HepG2 (cell line): ENCODE measurements around the gene ANKZF1. TPM values are rescaled to one million over a fixed set of nuclear protein-coding genes. Genes with fewer than 3 reads are reported as not detected.

Experiments
- ATAC-seq: fragments of 200-7000 bp; cut with Tn5 transposase; 3 replicates; pipeline ENCODE4 v1.9.1; 2020; ENCODE audit warnings: mild to moderate bottlenecking, moderate library complexity
- BruUV-seq: library from RNA; stranded (reverse); fragments of 400-500 nt; replicated peaks from 2 replicates; lab custom pipeline; 2021; lab: Mats Ljungman, UMichigan
- CTCF ChIA-PET: fragments of 300-600 bp; formaldehyde crosslinking; extraction: SDS; loops from one replicate; lab custom pipeline; 2021; ENCODE audit warnings: low total read pairs, inconsistent platforms, low intra/inter-chr PET ratio; lab: Yijun Ruan, JAX
- POLR2A ChIA-PET: fragments of 350-600 bp; sonication (Branson Sonifier 250); formaldehyde crosslinking; loops from one replicate; lab custom pipeline; 2020; ENCODE audit warnings: antibody characterized with exemption, inconsistent platforms; lab: Yijun Ruan, JAX
- DNase-seq: peaks from one replicate; pipeline ENCODE4 v3.0.0-alpha.2; 2015; ENCODE audit warnings: low spot score
- FAIRE-seq: peaks from 3 replicates; lab custom pipeline; 2011; peaks lifted over from hg19 to GRCh38; lab: Jason Lieb, UNC
- H2AFZ ChIP-seq: one replicate; pipeline ENCODE4 v1.6.1; 2011; ENCODE audit warnings: low read length, inconsistent platforms
- H3K27ac ChIP-seq: fragments of 300-600 bp; 3 replicates; pipeline ENCODE4 v1.8.0; 2011; ENCODE audit warnings: mixed run types, mild to moderate bottlenecking, mixed read lengths, low read length, inconsistent platforms; ENCODE audit not compliant: insufficient read depth; ENCODE audit errors: extremely low read length
- H3K27me3 ChIP-seq, 2 experiments: fragments of 200-600 bp in 1 of 2; 2 replicates in 1 of 2; 3 replicates in 1 of 2; pipeline versions ENCODE4 v1.6.0 to v1.8.0; 2011; ENCODE audit warnings: low read length in 2 of 2, mild to moderate bottlenecking in 2 of 2, moderate library complexity in 2 of 2, inconsistent platforms in 1 of 2; ENCODE audit not compliant: insufficient read depth in 2 of 2, control insufficient read depth in 1 of 2
- H3K36me3 ChIP-seq, 2 experiments: fragments of 200-600 bp in 1 of 2; replicated peaks in 1 of 2; 2 replicates in 1 of 2; 3 replicates in 1 of 2; pipeline versions ENCODE4 v1.5.1 to v1.8.0; 2011; ENCODE audit warnings: low read length in 2 of 2, inconsistent platforms in 1 of 2; ENCODE audit not compliant: insufficient read depth in 2 of 2, control insufficient read depth in 1 of 2
- H3K4me1 ChIP-seq: 2 replicates; pipeline ENCODE4 v1.5.1; 2012; ENCODE audit warnings: low read length, inconsistent platforms; ENCODE audit not compliant: insufficient read depth
- H3K4me2 ChIP-seq: 2 replicates; pipeline ENCODE4 v1.6.0; 2011; ENCODE audit warnings: low read depth, low read length, inconsistent platforms
- H3K4me3 ChIP-seq, 3 experiments: fragments of 200-600 bp in 1 of 3; sonication (generic), shearing (Covaris generic) in 1 of 3; replicated peaks in 1 of 3; 2 replicates each; pipeline ENCODE4 v1.5.1; 2011 to 2016; ENCODE audit warnings: low read length in 3 of 3, inconsistent platforms in 2 of 3, low read depth in 2 of 3, mild to moderate bottlenecking in 2 of 3, control low read depth in 1 of 3, mixed read lengths in 1 of 3; ENCODE audit not compliant: insufficient read depth in 1 of 3
- H3K79me2 ChIP-seq: one replicate; pipeline ENCODE4 v1.6.1; 2011; ENCODE audit warnings: low read length, inconsistent platforms; ENCODE audit not compliant: insufficient read depth
- H3K9ac ChIP-seq: 2 replicates; pipeline ENCODE4 v1.6.0; 2011; ENCODE audit warnings: mild to moderate bottlenecking, low read depth, low read length, inconsistent platforms; ENCODE audit not compliant: insufficient read depth
- H3K9me3 ChIP-seq: 2 replicates; pipeline ENCODE4 v1.5.1; 2012; ENCODE audit warnings: mild to moderate bottlenecking, low read length
- H4K20me1 ChIP-seq: 2 replicates; pipeline ENCODE4 v1.6.0; 2011; ENCODE audit warnings: inconsistent platforms, mild to moderate bottlenecking, low read length, moderate library complexity; ENCODE audit not compliant: insufficient read depth
- CENPT ChIP-seq: sonication (generic); formaldehyde crosslinking; IDR thresholded peaks from 2 replicates; pipeline ENCODE4 v1.8.0; 2022; ENCODE audit warnings: low read depth, mild to moderate bottlenecking, moderate library complexity, missing genetic modification reagents
- DNMT1 ChIP-seq: sonication (generic); formaldehyde crosslinking; IDR thresholded peaks from 2 replicates; pipeline ENCODE4 v1.5.1; 2020; ENCODE audit warnings: mild to moderate bottlenecking, missing genetic modification reagents
- NKX3-1 ChIP-seq: sonication (generic); formaldehyde crosslinking; IDR thresholded peaks from 2 replicates; pipeline ENCODE4 v1.5.0; 2020; ENCODE audit warnings: missing genetic modification reagents
- RELA ChIP-seq: sonication (generic); formaldehyde crosslinking; IDR thresholded peaks from 2 replicates; pipeline ENCODE4 v1.4.0; 2020; ENCODE audit warnings: missing genetic modification reagents
- RXRA ChIP-seq: sonication (generic); formaldehyde crosslinking; IDR thresholded peaks from 2 replicates; pipeline ENCODE4 v1.5.1; 2020; ENCODE audit warnings: missing genetic modification reagents
- SRSF1 ChIP-seq: fragments of 200-400 bp; formaldehyde crosslinking; optimal IDR thresholded peaks from 2 replicates; pipeline ENCODE3; 2017; ENCODE audit warnings: mild to moderate bottlenecking, low read depth, low read length, moderate library complexity
- SSRP1 ChIP-seq: IDR thresholded peaks from 2 replicates; pipeline ENCODE4 v1.6.1; 2016; ENCODE audit warnings: control low read depth
- ZBTB8A ChIP-seq: sonication (generic); formaldehyde crosslinking; IDR thresholded peaks from 2 replicates; pipeline ENCODE4 v1.4.0; 2020; ENCODE audit warnings: mild to moderate bottlenecking, low read depth, missing genetic modification reagents, borderline replicate concordance
- ZIK1 ChIP-seq: sonication (generic); formaldehyde crosslinking; IDR thresholded peaks from 2 replicates; pipeline ENCODE4 v1.5.0; 2020; ENCODE audit warnings: mild to moderate bottlenecking, low read depth, missing genetic modification reagents, borderline replicate concordance
- ZNF225 ChIP-seq: sonication (generic); formaldehyde crosslinking; IDR thresholded peaks from 2 replicates; pipeline ENCODE4 v1.4.0; 2020; ENCODE audit warnings: mild to moderate bottlenecking, missing genetic modification reagents
- ZNF317 ChIP-seq: sonication (generic); formaldehyde crosslinking; IDR thresholded peaks from 2 replicates; pipeline ENCODE4 v1.5.0; 2020; ENCODE audit warnings: mild to moderate bottlenecking, missing genetic modification reagents
- ZNF350 ChIP-seq: sonication (generic); formaldehyde crosslinking; IDR thresholded peaks from 2 replicates; pipeline ENCODE4 v1.4.0; 2020; ENCODE audit warnings: mild to moderate bottlenecking, low read depth, missing genetic modification reagents, borderline replicate concordance
- ZNF383 ChIP-seq: sonication (generic); formaldehyde crosslinking; IDR thresholded peaks from 2 replicates; pipeline ENCODE4 v1.4.0; 2020; ENCODE audit warnings: missing genetic modification reagents, mild to moderate bottlenecking, borderline replicate concordance
- WGBS: methylation state at CpG from one replicate; pipeline ENCODE4 v1.1.6; 2017; ENCODE audit warnings: low lambda C conversion rate; 5-methylcytosine and 5-hydroxymethylcytosine counted together
- in situ Hi-C: cut with HindIII; loops from 2 replicates; pipeline ENCODE4 v1.10.0; 2017; ENCODE audit warnings: low pct_unique_long_range_greater_than_20kb; ENCODE audit not compliant: extremely low pct_ligation_motif_present
- intact Hi-C: fragments of 100-400 bp; cut with micrococcal nuclease; formaldehyde crosslinking; loops from one replicate; pipeline ENCODE4 v1.10.0; 2022; ENCODE audit not compliant: unreplicated experiment
- polyA plus RNA-seq, 8 experiments: library from polyadenylated mRNA; depleted of rRNA in 3 of 8; stranded (reverse) in 7 of 8; unstranded in 1 of 8; fragments of >200 nt; fragmentation: Illumina TruSeq in 4 of 8; extraction: Trizol in 4 of 8; gene quantifications; 2 replicates each; pipeline versions ENCODE4 v1.2.1 to v1.2.3, GENCODE V29; 2011 to 2016; ENCODE audit warnings: low read depth in 4 of 8, missing spikeins in 1 of 8, mixed read lengths in 1 of 8; ENCODE audit not compliant: insufficient read depth in 1 of 8
- total RNA-seq, 5 experiments: library from RNA; depleted of rRNA; stranded (reverse); fragments of >200 nt; fragmentation: Illumina TruSeq; extraction: Trizol; gene quantifications; 2 replicates each; pipeline ENCODE4 v1.2.3, GENCODE V29; 2016; ENCODE audit warnings: low read depth in 1 of 5
- TF ChIP-seq, protein P1 (sequence below): IDR thresholded peaks from 2 replicates; pipeline ENCODE4 v1.6.1; 2016; ENCODE audit warnings: low read depth
- TF ChIP-seq, protein P2 (sequence below): sonication (generic); formaldehyde crosslinking; IDR thresholded peaks from 2 replicates; pipeline ENCODE4 v1.4.0; 2020; ENCODE audit warnings: mild to moderate bottlenecking, missing genetic modification reagents
- TF ChIP-seq, protein P3 (sequence below): IDR thresholded peaks from 2 replicates; pipeline ENCODE4 v1.6.1; 2016; ENCODE audit warnings: mild to moderate bottlenecking, missing biosample characterization, missing genetic modification reagents
- TF ChIP-seq, protein P4 (sequence below): IDR thresholded peaks from 2 replicates; pipeline ENCODE4 v1.6.1; 2016

The ANKZF1 gene
- total and polyA plus RNA-seq, 2 of the 13 experiments (the other 11 are each of a cell fraction or from before 2014, with no cell fraction given): 25.3 to 128 TPM

DNA sequence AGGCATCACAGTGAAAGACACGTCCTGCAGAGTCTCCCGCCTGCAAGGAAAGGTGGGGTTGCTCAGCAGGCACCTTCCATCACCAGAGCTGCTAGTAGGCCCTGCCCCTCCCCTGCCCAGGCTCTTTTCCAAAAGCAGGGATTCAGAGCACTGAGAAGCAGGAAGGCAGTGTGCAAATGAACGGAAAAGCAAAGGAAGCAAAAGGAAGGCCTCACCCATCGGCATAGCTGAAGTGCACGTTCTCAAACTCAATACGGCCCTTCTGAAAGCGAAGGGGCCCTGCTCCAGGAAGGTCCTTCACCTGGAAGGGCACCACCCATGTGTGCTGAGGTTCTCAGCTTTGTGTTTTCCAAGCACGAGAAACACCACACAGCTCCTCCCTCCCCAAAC, 16.6 kb upstream of the ANKZF1 start:
- ChIA-PET CTCF (no interaction called here), POLR2A (interaction anchor here (1.1 to 3.4 kb wide), 2 partner anchors 36 to 37 kb away, joined by 4 to 20 read pairs; partner anchors contain the start of gene CNPPD1)
- TF ChIP-seq, protein P1, sequence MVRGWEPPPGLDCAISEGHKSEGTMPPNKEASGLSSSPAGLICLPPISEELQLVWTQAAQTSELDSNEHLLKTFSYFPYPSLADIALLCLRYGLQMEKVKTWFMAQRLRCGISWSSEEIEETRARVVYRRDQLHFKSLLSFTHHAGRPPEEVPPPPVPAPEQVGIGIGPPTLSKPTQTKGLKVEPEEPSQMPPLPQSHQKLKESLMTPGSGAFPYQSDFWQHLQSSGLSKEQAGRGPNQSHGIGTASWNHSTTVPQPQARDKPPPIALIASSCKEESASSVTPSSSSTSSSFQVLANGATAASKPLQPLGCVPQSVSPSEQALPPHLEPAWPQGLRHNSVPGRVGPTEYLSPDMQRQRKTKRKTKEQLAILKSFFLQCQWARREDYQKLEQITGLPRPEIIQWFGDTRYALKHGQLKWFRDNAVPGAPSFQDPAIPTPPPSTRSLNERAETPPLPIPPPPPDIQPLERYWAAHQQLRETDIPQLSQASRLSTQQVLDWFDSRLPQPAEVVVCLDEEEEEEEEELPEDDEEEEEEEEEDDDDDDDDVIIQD (CRISPR knock-in tag): no peak
- TF ChIP-seq SRSF1 (no peak), NKX3-1 (CRISPR knock-in tag) (no peak), ZNF225 (CRISPR knock-in tag) (no peak), ZNF317 (no peak), RELA (no peak), RXRA (CRISPR knock-in tag) (no peak), SSRP1 (CRISPR knock-in tag) (no peak), DNMT1 (no peak), ZNF350 (CRISPR knock-in tag) (no peak), ZNF383 (no peak), ZBTB8A (no peak), ZIK1 (CRISPR knock-in tag) (no peak), CENPT (CRISPR knock-in tag) (no peak)
- TF ChIP-seq, protein P2, sequence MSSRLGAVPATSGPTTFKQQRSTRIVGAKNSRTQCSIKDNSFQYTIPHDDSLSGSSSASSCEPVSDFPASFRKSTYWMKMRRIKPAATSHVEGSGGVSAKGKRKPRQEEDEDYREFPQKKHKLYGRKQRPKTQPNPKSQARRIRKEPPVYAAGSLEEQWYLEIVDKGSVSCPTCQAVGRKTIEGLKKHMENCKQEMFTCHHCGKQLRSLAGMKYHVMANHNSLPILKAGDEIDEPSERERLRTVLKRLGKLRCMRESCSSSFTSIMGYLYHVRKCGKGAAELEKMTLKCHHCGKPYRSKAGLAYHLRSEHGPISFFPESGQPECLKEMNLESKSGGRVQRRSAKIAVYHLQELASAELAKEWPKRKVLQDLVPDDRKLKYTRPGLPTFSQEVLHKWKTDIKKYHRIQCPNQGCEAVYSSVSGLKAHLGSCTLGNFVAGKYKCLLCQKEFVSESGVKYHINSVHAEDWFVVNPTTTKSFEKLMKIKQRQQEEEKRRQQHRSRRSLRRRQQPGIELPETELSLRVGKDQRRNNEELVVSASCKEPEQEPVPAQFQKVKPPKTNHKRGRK (CRISPR knock-in tag): no peak
- TF ChIP-seq, protein P3, sequence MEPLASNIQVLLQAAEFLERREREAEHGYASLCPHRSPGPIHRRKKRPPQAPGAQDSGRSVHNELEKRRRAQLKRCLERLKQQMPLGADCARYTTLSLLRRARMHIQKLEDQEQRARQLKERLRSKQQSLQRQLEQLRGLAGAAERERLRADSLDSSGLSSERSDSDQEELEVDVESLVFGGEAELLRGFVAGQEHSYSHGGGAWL (CRISPR knock-in tag): no peak
- TF ChIP-seq, protein P4, sequence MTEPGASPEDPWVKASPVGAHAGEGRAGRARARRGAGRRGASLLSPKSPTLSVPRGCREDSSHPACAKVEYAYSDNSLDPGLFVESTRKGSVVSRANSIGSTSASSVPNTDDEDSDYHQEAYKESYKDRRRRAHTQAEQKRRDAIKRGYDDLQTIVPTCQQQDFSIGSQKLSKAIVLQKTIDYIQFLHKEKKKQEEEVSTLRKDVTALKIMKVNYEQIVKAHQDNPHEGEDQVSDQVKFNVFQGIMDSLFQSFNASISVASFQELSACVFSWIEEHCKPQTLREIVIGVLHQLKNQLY (CRISPR knock-in tag): no peak
- Histone ChIP-seq H3K36me3 (peaks cover 38 to 66% of the 10 kb centered on the region in 2 experiments), H3K4me3 (no peak overlapping the region), H2AFZ (no peak overlapping the region), H3K27ac (no peak overlapping the region), H3K9me3 (no peaks in the 10 kb centered on the region), H3K4me1 (peaks cover 71% of the 10 kb centered on the region), H3K9ac (no peak overlapping the region), H3K79me2 (peaks cover 11% of the 10 kb centered on the region), H3K4me2 (no peak overlapping the region), H3K27me3 (no peaks in the 10 kb centered on the region), H4K20me1 (no peaks in the 10 kb centered on the region)
- DNase-seq (no peak), FAIRE-seq (no peak), ATAC-seq (no peak)
- 97% methylated on average over 8 of the region's 8 CpGs for WGBS
- intact Hi-C loops: no loop called here
- no TSS peak for BruUV-seq
- in situ Hi-C loops: no loop called here
